Eye (tissue), 1 donor: Measurements from ENCODE around the gene FLRT2.

Source experiments
- DNase-seq: peaks from one replicate; pipeline ENCODE4 v3.0.0-alpha.2; 2015

The FLRT2 gene

DNA sequence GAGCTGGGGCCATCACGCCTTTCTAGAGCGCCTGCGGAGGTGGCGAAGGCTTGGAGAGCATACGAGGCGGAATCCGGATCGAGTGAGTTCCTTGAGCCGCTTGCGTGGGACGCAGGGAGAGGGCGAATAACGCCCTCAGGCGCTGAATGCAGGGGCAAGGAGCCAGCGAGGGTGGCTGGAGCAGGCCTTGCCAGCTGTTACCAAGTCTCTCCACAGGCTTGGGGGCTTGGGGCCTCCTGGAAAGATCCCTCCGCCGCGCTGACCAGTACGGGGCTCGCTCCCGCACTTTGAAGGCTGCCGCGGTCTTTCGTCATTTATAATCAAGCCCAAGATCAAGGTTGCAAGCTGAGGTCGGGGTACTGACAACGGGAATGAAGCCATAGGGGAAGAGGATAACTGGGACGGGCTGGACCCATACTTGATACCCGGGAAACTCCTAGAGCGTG is 1.2 kb downstream of the FLRT2 start:
- DNase-seq = peak; percentile 91

DNA sequence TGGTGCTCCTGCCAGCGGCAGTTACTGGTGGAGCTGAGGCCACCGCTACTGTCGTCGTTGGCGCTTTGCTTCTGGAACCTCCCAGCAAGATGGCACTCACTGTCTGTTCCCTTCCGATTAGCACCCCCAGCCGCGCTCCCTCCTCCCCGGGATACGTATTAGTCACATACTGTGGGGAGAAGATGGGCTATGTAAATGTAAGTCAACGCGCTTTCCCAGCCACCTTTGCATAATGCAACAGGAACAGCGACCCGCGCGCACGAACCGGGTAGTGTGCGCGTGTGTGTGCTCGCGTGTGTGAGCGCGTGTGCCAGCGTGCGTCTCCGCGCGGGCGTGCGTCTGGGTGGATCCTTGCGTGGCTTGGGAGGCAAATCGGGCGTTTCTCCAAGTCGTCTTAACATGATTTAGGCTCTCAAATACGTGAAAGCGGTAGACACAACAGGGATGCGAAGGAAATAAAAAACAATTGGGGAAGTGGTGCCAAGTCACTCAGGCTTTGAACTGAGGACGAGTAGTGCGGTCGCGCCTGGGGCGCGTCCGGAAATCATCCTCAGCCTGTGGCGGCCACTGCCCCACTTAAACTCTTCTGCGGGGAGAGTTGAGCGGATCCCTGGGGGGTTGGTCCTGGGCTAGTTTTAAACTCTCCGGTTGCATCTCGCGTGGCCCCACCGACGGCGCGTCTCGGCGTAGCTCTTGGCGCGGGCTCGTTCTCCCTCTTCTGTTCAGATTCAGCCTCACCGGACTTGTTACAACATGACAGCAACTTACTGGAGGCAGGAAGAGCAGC is 1.8 kb downstream of the FLRT2 start:
- DNase-seq = peak; percentile 92

DNA sequence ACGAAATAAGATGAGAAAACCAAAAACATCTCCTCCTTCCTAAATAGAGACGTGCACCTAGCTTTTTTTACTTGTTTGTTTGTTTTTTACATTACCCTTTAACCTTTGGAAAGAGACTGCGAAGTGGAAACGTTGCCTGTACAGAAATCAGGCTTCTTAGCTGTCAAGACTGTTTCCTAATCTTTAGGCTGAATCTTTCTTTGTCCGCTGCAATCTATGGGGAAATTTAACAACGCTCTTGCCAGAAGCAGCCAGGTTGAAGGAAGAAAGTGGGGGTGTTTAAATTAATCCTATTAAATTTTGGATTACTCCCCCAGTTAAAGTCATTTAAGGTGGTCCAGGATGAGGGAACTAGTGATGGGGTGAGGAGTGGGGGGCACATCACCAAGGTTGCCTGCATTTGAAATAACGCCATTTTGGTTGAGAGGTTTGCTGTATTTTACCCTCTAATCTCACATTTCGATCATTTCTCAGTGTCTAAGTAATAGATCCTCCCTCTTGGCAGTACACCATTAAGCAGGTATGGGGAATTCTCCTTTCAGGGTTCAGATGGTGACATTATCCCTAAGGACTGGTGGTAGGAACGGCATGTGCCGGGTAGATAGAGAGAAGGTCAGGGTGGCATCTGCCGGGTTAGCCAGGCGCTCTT is 2.6 kb downstream of the FLRT2 start:
- DNase-seq = no peak

DNA sequence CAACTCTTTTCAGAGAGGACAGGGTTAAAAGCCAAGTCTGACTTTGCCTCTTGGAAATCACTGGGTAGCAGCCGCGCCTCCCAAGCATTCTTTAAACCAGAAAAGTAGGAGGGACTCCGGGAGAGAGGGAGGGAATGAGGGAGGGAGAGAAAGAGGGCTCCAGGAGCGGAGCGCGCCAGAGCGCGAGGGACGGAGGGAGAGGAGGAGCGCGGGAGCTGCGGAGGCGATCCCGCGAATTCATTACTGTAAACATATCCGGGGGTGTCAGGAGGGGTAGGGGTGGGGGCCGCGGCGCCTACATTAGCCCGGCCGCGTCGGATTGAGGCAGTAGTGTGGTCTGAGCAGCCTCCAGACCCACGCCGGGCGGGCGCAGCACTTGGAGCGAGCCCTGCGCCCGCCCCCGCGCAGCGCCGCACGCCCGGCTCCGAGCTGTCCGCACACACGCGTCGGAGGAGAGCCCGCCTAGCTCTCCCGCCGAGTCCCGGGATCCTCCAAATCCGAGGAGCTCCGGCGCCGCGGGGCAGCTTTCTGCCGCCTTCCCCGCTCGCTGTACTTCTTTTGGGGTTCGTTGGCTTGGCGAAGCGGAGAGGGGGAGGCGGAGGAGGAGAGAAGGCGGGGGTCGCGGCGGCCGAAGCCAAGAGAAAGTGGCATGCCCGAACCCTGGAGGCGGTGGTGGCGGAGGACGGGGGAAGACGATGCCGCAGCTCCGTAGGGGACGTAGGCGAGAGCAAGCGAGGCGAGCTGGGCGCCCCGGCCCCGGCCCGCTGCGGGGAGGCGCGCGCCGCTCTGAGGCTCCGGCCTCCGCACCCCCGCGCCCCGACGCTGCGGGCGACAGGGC is 3.3 kb downstream of the FLRT2 start:
- peak; percentile 95 for DNase-seq

DNA sequence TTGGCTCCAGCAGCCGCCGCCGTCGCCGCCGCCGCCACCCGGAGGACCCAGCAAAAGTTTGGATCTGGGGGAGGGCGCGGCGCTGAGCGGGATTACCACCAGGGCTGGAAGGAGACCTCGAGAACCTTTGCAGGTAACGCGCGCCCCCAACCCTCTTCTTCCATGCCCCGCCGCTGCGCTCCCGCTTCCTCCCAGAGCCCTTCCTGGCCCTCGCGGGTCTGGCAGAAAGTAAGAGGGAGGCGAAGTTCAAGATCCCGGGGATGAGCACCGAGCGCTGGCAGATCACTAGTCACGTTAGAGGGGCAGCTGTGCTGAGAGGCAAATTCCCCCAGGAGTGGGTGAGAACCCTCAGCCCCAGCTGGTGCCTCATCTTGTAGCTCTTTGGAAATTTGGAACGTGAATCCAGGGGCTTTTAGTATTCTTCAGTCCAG is 3.9 kb downstream of the FLRT2 start:
- peak; percentile 84 for DNase-seq

DNA sequence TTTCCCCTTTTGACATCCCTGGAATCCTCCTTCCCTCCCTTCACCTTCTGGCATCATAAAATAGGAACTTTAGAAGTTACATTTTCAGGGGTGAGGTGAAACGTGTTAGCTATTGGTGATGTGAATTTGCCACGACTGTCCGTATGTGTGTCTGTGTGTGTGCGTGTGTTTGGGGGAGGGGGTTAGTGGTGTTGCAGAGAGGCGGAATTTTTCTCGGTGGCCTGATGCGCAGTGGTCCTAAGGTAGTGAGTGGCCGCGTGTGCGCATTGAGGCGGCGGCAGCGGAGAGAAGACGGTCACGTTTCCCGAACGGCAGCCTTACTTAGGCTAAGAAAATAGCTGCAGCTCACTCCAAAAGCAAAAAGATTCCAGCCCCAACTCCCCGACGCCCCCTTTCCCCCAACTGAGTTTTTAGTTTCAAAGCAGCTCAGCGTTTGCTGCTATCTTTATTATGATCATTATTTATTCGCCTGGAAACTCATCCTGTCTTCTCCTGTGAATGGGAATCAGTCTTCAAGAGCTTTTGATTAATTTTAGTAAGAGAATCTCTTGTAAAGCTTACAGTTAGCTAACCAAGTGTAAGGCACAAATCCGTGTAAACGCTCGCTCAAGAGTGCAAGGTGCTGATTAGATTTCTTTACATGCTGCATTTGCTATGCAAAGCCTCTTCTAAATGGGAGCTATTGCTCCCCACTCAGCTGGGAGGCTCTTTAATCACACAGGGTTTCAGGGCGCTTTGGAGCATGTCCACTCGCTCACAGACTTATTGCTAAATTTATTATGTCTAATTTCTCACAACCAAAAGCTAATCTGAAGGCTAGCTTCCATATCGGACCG is 4.7 kb downstream of the FLRT2 start:
- DNase-seq = peak; percentile 77

DNA sequence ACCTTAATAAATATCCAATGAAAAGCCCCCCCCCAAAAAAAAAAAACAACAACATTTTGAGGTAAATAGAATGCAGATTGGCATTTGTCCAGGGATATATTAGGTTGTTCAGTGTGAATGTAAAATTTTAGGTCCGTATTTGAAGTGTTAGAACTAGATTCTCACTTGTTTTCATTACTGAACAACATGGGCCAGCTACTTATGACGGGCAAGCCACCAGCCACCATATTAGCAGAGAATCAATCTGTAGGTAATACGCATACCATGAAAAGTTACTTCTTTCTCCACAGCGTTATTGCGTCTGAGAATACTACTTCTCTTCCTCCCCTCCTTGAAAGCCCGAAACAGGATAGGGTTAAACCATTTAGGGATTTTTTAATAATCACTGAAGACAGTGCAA is 5.4 kb downstream of the FLRT2 start:
- peak; percentile 67 for DNase-seq

DNA sequence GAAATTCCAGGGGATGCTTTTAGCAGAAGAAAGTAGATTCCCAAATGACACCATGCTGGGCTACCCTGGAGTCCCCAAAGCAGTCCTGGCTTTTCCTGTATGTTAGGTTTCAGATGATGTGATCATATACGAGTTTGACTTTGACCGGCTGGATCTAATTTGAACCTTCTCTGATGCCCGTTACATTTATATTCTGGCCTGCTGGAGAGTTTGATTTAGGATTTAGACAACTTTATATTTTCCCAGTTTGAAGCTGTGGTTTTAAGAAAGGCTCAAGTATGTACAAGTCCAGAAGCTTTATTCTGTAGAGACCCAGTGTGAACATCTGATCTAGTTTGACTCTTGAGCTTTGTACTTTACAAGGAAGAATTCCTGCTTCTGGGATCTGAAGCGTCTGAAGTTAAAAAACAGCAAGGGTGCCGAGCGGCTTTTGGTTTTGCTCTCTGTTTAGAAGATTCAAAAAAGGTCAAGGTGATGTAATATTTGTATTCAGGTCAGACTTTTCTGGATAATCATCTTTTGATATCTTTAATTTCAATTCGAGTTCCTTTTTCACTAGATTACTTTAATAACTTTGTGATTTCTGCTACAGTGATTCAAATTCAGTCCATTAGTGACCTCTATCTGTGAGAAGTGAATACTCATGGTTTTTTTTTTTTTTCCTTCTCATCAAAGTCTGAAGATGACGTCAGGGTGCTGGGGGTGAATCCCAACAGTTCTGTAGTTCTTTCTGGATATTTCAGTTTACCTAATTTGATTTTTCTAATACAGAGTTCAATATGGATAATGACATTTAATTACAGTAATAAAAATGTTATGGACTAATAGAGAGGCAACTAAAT is 6.3 kb downstream of the FLRT2 start:
- DNase-seq = peak; percentile 86

DNA sequence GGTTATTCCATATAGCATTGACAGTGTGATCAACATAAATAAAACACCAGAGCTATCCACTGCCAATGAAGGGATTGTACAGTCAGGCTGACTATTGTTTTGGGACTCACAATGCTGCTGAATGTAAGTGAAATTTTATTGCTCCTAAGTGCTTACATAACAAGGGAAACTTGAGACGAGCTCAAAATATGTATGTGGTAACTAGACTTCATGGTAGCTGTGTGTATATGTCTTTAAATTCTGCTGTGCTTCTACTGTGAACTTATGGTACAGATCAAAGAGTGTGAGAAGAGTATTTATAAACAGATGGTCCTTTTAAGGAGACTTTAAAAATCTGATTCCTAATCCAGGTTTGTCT is 6.9 kb downstream of the FLRT2 start:
- no peak for DNase-seq

DNA sequence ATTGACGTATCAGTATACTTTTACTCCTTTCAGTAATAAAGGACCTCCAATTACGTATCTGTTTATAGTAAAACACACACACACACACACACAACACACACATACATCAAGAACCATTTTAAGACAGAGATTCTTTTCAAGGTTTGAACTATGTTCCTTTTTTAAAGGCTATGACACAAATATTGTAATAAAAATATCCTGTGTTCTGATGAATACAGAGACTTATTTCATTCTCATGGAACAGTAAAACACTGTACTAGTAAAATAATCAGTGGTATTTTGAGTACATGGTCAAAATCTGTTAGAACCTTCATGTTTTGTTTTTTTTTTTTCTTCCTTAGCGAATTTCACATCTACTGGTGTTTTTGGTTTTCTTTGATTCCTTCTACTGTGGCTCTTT is 7.6 kb downstream of the FLRT2 start:
- DNase-seq = no peak

DNA sequence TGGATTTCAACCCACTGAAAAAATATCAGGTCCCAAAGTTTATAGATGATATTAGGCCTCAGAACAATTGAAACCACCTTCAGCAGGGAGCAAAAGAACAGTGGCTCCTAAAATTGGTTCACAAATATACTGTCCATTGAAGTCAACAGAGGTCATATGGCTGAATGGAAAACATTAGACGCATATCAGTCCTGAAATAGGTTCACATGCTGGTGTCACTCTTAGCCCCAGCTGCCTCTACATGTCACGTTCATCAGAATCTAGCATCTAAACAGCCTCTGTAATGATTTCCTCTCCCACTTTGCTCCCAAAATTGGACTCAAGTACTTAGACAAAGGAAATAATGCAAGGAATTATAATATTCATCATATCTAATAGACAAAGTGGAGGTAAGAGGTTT is 8.7 kb downstream of the FLRT2 start:
- DNase-seq = peak; percentile 40

DNA sequence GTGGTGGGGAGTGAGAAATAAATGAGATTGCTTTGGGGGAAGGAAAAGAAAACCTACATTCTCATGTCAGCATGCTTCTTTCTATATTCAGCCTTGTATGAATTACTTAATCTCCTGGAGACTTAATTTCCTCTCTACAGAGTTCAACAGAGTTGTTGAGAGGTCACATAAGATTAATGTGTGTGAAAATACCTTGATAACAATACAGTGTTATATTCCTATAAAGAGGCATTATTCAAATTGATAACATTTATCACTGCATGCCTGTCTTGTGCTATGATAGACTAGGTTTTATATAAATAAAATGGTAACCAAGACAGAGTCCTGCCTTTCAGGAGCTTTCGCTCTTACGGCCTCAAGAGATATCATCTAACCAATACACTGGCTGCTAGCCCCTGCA is 9.6 kb downstream of the FLRT2 start:
- no peak for DNase-seq

DNA sequence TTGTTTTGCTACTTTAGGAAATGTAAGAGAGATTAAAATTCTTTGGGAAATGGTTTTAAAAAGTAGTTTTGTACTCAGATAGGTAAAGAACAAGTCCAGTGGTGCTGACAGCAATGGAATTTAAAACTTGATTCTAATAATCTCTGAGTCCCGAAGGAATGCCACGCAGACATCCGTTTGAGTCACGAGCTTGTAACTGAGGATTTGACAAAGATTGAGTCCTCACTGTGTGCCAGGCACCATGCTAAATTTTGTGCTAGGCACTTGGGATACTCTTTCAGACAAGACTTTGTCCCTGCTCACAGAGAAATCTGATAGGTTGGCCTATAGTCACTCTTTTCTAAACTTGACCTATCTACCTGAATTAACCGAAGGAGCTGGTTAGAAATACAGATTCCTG is 12.7 kb downstream of the FLRT2 start:
- DNase-seq = peak; percentile 20

DNA sequence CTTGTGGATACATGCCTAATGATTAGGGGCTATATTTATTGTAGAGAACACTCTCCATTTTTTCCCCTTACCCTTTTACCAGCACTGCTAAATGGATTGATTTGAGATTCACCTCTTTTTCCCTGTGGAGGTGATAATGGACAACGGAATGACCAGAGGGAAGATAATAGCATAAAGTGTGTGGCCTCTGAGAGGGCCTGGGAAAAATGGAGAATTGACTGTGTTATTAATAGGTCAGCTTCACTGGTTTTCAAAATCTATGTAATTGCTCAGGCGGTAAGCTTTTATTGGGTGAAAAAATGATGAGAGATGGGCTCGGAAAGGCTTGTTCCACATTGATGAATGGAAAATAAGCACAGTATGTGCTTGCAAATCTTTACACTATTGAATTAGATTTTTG is 15.8 kb downstream of the FLRT2 start:
- peak; percentile 51 for DNase-seq

DNA sequence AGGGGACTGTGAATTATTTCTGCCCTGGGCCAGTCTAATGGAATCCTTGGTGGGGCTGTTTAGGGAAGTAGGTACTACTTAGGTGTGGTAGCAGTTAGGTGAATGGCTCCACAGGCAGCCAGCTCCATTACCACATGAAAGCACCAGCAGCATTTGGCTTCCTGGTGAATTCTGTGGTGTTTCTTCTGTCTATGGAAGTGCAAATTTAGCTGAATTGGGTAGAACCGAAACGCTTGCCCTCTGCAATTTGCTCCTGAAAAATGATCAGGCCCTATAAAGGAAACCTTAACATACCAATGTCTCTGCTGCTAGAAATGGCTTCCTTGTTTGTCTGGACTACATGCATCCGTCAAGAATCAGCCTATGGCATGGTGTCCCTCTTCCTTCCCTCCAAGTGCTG is 16.4 kb downstream of the FLRT2 start:
- DNase-seq = no peak

DNA sequence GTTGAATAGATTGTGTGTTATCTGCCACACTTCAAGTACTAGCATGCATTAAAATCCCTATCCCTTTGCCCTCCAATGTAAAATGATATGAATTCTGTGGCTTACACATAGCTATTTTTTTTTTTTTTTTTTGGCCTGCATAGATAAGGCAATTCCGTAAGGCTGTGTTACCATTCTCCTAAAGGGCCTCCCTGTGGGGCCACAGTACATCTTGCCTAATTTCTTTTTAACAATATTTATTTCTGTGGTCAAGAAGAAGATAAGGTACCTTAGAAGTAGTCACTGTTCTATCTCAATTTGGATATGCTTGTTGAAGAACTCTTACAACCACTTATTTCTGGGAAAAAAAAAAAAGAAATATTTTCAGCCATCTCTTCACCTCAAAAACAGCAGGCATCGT is 19.8 kb downstream of the FLRT2 start:
- no peak for DNase-seq

DNA sequence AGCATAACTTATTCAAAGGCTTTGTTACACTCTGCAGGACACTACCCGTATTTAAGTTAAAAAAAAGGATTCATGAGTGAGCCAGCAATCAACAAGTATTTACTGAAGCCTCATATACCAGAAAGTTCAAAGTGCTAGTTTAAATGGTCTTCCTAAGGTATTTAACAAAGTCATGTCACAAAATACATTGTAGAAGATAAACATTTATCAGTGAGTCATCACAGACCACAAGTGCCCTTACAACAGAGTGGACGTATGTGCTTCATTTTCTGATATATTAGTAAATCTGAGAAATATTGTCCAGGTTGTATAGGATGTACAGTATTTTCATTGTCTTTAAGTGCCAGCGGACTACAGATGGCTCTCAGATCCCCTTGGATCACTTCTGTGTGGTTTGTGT is 24.2 kb downstream of the FLRT2 start:
- DNase-seq = no peak

DNA sequence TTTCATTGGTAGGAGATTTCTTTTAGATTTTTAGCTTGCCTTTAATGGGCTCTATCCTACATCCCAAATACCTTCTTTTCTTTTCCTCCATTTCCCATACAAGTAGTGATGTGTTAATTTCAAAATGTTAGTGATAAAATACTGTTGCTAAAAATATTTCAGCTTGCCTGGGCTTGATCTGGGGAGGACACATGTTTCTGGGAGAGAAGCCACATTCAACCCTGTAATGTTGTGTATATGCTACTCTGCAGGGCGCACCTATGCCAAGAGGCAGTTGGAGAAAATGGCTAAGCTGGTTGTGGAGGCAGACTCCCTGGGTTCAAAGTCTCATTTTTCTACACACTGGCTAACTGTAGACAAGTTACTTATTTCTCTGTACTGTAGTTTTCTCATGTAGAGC is 26.3 kb downstream of the FLRT2 start:
- DNase-seq = no peak

DNA sequence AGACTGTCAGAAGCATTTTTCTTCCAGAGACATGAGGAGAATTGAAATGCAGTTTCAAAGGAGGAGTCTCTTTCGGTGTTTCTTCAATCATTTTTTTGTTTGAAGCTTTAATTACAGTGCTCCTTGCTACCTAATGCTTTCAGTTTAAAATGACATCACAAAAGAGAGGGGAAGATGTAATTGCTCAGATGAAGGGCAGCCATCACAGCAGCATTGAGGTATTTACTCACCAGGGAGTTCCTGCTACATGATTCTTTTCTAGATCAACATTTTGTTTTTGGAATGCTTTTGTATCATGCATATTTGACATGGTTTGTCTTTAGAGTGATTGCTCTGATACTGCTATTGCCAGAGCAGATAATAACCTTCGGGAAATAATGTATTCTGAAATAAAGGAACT is 28.6 kb downstream of the FLRT2 start:
- no peak for DNase-seq

DNA sequence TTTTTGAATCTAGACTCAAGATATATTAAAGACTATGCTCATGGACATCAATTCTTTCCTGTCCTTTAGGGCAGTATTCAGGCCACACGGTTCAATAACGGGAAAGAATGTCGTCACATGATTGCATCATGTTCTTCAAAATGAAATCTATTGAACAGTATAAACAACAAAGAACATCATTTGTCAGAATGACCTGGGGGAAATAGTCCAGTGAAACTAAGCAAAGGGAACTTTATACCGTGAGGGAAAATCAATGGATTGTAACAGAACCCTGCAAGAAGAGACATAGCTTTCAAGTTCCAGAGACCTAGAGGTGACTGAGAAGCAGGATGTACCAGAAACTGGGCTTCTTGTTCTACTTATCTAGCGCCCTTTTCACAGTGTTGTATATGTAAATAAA is 32.7 kb downstream of the FLRT2 start:
- DNase-seq = no peak

DNA sequence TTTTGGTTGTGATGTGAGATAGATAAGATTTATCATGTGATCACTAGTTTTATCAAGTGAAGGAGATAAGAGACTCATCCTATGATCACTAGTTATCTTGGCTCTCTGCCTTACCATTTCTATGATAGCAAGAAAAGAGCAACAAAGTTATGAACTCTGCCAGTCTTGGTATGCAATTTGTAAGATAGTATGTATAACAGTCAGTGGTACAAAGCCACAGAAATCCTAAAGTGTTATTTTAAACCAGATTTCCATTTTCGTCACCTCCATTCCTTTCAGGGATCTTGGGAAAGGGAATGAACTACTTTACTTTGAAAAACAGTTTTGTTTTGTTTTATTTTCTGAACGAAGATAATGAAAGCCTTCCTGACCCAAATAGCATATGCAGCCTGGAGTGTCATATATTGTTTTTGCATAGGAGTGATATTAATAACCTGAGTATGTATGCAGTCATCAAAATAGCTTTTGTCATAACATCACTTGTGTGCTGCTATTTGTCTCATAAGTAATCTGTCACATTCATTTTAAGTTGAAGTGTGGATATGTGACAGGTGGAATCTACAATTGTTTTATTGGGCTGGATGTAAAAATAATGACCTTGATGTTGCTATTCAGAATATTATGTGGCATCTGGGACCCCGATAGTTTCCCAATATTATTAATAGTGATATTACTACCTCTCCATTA is 35.0 kb downstream of the FLRT2 start:
- DNase-seq = peak; percentile 23
